Activated CD4-positive, CD25-positive, alpha-beta regulatory T cell (primary cell): ENCODE data around the gene HAUS2.
A peak's percentile ranks its signal among the peaks of the same experiment; 100 is the strongest.
"Not testable (repeated sequence)": the region's sequence is repeated elsewhere in the genome, so short reads cannot be mapped to it uniquely, and the experiment has no call there.

Experiments
- DNase-seq, 4 experiments: peaks; one replicate each; lab custom pipeline; 2025; lab: John Stamatoyannopoulos, UW

Gene HAUS2

DNA sequence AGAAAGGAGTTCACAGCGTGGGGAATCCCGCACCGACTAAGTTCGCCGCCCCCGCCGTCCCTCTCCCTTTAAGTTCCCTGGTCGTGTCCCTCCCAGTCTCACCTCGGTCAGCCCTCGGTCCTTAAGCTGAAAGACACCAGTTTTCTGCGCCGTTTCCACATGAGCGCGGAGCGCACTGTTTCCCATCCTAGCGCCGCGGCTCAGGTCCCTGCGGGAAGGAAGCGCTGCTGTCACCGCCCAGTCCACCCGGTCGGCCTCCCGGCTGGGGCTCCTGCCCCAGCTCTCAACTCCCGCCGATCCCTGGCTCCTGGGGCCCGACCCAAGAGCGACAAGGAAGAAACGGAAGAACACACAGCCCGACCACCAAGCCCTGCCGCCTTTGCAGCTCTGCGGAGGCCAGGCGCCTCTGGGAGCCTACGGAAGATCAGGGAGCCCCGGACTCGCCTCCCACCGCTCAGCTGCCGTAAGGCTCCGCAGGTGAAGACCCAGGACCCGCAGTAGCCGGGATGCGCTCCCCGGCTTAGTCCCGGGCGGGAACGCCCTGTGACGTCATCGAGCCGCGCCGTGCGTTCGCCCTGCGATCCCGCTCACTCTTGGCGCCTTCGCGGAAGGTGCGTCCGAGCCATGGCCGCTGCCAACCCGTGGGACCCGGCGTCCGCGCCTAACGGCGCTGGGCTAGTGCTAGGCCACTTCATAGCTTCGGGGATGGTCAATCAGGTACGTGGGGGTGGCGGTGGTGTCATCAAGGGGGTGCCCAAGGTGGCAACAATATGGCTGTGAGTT is at the start of gene HAUS2, which contains the start of gene LRRC57:
TSS of gene HAUS2 (plus strand) at position 590 of the 783 bp plus-strand sequence. CDS start at position 625, 35 bp downstream.
TSS of gene LRRC57 (minus strand) at position 545 of the 783 bp plus-strand sequence. CDS start at position 186, 359 bp downstream.
- DNase-seq: peak; percentile 70 to 76 (median 74)

DNA sequence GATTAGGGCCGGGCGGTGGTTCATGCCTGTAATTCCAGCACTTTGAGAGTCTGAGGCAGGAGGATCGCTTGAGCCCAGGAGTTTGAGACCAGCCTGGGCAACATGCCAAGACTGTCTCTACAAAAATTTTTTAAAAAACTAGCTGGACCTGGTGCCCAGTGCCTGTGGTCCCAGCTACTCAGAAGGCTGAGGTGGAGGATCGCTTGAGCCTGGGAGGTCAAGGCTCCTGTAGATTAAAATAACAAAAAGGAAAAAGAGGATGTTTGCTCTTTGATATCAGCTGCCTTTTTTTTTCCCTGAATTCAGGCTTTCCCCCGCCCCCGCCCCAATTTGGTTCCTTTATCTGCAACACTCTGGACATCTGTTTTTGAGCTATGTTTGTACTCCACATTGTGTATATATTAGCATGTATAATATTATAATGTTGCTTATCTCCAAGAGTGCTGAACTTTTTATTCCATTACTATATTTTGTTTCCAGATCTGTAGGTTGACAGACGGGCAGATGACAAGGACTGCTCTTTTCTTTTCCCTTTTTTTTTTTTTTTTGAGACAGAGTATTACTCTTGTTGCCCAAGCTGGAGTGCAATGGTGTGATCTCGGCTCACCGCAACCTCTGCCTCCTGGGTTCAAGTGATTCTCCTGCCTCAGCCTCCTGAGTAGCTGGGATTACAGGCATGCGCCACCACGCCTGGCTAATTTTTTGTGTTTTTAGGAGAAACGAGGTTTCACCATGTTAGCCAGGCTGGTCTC is 48.6 kb upstream of the HAUS2 start:
- DNase-seq: no peak

DNA sequence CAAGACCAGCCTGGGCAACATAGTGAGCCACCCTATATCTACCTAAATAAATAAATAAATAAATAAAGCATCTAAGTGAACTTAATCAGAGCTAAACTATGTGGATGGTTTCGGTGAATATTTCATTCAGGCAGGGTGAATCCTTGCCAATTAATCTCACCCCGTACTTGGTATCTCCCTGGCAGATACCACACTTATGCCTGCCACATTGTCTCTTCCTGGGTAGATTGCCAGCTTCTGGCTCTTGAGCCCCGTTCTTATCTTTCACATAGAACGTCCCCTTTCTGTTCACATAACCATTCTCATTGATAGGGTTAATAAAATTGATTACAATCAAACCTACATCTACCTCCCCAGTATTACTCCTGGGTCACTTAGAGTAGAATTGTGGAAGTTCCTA is 46.2 kb upstream of the HAUS2 start:
- no peak for DNase-seq

DNA sequence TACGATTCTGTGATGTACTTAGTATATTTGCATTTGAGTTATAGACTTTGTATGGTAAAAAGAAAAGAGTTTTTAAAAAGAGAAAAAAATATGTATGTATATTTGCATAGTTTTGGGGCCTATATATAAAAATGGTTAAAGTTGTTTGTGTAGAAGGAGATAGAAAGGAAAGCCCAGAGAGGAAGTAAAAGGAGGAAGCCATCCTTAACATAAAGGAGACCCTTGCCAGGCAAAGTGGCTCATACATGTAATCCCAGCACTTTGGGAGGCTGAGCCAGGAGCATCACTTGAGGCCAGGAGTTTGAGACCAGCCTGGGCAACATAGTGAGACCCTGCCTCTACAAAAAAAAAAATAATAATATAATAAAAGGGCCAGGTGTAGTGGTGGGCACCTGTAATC is 44.8 kb upstream of the HAUS2 start:
- no peak for DNase-seq

DNA sequence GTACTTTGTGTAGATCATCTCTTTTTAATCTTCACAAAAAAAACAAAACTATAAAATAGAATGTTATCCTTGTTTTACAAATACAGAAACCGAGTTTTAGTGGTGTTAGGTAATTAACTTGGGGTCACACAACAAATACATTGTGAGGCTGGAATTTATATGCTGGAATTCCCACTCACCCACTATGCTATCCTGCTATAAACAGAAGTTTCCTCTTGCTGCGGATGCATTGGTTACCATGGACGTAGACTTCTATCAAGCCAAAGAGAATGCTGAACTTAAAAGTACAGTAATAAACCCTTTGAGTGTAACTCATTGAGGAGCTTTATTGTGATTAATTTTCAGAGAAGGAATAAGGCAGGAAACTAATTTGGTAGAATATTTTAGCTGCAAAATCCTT is 44.0 kb upstream of the HAUS2 start:
- no peak for DNase-seq

DNA sequence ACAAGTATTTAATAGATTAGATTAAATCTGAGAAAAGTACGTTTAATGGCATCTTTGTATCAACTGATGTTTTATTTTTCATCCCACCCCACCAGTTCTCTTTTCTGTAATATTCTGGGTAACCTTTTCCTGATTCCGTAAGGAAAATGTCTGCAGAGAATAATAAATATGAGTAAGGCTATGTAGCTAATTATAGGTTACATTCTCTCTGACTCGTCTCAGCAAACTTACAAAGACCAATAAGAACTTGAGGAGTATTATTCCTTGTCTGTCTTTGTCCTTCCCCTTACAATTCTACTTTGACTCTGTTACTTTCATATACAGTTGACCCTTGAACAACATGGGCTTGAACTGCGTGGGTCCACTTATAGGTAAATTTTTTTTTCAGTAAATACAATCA is 41.1 kb upstream of the HAUS2 start:
- no peak for DNase-seq

DNA sequence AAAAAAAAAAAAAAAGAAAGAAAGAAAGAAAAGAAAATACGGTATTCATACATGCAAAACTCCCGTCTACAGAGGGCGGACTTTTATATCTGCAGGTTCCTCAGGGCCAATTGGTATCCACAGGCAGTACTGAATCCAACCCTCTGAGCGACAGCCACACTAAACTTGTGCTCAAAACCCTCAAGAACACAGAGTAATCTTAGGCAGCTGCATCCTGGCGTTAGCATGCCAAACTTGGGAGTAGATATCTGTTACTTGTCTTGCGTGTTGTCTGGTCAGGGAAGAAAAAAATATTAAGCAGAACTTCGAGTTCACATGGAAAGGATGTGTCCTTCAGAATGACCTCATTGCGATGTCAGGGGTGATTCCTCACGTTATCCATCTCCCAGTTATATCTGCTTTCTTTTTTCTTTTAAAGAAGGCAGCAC is 40.4 kb upstream of the HAUS2 start:
- DNase-seq: no peak

DNA sequence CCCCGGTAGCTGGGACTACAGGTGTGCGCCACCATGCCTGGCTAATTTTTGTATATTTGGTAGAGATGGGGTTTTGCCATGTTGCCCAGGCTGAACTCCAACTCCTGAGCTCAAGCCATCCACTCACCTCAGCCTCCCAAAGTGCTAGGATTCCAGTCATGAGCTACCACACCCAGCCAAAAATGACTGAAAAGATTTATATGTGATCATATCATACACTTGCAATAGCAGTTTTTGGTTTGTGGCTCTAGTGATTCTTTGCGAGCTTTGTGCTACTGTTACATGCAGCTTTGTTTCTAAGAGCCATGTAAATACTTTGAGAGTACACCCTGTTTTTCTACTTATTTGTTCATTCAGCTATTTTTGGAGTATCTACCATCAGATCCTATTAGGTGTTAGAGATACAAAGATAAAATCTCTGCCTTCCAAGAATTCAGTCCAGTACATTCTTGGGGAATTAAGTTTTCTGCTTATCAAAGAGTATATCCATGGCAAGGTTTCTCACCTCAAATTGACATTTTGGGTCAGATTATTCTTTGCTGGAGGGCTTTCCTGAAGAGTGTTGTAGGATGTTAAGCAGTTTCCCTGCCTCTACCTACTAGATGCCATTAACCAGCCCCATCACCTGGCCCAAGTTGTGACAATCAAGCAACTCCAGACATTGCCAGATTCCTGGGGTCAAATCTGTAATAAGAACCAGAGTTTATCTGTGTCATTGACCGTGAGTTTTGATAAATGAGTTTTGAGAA is 38.2 kb upstream of the HAUS2 start:
- no peak for DNase-seq

DNA sequence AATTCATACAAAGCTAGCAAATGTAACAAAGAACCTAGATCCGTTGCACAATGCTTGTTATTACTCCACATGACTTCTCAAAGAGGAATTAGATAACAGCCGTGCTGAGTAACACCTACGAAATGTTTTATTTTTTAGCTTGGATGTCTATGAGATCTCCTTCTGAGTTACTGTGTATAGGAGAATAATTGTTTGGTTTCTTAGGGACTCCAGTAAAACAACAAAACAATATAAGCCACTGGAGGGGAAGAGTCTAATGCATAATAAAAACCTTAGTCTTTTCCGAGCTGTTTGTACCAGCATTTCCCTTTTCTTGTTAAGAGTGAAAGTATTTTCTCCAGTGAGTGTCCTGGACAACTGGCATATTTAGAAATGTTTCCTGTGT is 37.6 kb upstream of the HAUS2 start:
- no peak for DNase-seq

DNA sequence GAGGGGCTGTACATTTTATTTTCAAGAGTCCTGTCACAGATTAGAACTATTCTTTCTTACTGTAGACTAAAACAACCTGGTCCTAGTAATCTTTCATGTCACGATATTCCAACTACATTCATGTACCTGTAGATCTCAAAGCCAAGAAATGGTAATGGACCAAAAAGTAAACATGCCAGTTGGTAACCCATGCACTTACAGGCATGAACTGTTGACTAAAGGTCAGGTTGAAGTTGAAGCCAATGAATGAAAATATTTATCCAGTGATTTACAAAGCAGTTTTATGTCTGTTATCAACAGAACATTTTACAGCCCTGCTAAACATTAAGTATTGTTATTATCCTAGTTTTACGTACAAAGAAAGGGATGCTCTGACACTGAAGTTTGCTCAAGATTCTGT is 25.3 kb upstream of the HAUS2 start:
- no peak for DNase-seq

DNA sequence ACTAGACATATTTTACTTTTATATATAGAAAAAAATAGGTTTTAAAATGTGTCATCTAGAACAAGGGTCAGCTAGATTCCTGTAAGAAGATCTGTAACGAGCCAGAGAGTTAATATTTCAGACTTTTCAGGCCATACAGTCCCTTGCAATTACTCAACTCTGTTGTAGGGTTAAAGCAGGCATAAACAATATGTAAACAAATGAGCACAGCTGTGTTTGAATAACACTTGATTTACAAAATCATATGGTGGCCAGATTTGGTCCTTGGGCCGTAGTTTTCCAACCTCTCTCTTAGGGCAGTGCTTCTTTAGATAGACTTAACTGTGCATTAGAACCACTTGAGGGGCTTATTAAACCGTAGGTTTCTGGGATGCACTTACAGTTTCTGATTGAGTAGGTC is 19.7 kb upstream of the HAUS2 start:
- DNase-seq: no peak

DNA sequence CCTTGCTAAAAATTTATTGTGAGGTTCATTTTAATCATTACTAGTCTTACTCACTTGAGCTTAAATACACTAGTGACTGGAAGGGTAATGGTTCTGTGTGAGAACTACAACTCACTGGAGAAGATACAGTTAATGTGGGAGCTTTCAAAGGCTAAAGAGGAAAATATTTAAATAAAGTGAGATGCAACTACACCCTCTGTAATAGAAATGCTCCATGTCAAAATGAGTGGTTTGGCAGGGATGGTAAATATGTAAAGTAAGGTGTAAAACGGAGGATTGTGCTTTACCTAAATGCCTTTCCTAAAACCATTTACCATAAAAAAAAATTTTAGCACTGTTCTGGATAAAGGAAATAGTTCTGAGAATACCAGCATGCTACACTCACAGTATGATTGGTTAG is 15.4 kb upstream of the HAUS2 start:
- no peak for DNase-seq

DNA sequence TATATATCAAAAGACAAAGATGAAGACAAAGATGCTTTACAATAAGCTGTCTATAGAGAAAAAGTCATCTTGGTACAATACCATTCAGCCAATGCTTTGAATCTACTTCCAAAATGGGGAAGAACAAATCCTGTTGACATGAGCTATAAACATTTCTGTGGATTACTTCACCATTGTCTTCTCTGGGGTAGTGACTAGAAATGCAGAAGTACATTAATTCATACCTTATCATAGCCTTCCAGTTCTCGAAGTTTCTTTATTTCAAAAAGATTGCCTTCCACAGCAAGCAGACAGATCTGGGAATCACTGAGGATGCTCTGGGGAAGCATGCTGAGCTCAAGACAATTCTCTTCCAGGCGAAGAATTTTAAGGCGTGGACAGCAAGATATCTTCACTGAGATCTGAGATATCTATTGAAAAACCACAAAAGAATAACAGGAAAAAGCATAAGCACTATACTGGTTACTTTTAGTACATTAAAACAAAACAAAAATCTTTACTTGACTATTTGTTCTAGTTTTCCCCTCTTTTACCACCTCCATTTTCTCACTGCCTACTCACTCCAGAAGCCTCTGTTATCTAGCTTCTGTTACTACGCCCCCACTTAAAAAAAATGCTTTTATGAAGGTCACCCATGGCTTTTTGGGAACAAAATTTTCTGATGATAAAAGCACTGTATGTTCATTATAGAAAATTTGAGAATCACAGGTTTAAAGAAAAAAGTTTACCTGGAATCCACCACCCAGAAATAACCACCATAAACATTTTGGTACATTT is 3.6 kb upstream of the HAUS2 start:
- DNase-seq: no peak

DNA sequence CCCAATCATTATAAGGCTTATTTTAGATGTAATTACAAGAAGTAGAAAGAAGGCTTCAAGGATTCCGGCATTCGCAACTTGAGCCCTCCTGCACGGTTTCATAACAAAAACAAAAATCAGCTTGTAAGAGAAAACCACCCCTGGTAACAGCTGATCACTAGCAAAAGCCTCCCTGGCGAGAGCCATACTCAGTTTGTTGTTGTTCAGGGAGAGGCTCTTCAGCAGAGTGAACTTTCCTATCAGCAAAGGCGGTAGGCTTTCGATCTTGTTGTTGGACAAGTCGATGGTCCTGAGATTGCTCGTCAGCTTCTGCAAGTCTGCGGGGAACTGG is 755 bp upstream of the HAUS2 start:
- no peak for DNase-seq

DNA sequence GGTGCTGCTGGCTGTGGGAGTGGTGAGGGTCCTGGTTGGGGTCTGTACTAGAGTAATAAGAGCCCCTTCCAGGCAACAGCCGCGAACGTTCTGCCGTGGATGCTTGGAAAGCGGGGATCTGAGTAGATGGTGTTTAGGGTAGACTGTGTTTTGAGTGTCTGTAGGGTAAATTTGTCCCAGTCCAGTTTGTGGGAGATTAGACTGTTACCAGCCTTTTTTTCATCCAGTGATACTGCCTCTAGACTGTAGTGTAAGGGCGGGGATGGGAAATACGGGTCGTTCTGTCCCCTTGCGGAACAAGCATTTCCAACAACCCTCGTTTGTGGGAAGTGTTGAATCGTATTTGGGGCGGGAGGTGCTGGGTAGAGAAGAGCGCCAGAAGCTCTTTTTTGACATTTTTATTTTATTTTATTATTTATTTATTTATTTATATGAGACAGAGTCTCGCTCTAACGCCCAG is 424 bp downstream of the HAUS2 start:
- no peak for DNase-seq

DNA sequence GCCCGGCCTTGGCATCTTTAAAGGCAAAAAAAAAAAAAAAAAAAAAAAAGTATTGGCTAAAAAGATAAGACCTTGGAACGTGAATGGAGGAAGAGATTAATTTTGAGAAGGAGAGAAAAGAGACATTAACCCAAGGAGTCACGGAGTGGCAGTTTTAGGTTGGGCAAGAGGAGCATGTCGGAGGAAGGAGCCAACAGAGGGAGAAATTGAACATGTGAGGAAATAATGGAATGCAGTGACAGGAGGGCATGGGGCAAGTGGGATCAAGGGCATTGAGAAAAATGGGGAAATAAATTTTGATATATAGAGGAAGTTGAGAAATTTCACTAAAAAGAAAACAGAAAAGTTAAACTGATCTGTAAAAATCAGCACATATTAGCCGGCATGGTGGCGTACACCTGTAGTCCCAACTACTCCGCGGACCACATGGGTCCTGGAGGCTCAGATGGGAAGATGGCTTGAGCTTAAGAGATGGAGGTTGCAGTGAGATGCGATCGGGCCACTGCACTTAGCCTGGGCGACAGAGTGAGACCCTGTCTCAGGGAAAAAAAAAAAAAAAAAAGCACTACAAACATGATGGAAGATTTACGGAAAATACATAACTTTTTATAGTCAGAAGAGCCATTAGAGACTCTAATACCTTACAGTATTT is 1.2 kb downstream of the HAUS2 start:
- DNase-seq: no peak

DNA sequence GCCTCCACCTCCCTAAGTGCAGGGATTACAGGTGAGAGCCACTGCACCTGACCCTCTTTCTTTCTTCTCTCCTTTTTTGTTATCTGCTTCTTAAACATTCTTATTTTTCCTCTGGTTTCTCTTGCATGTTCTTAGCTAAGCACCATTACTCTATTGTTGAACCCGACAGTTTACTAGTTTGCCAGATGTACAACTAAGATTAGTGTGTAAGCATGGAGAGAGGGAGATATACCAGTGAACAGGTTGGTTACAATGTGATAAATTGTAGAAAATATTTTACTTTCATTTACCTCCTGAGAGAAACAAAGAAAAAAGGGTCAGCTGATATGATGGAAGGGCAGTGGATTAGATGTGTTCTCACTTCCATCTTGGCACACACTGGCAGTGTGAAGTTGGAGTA is 4.9 kb downstream of the HAUS2 start:
- no peak for DNase-seq

DNA sequence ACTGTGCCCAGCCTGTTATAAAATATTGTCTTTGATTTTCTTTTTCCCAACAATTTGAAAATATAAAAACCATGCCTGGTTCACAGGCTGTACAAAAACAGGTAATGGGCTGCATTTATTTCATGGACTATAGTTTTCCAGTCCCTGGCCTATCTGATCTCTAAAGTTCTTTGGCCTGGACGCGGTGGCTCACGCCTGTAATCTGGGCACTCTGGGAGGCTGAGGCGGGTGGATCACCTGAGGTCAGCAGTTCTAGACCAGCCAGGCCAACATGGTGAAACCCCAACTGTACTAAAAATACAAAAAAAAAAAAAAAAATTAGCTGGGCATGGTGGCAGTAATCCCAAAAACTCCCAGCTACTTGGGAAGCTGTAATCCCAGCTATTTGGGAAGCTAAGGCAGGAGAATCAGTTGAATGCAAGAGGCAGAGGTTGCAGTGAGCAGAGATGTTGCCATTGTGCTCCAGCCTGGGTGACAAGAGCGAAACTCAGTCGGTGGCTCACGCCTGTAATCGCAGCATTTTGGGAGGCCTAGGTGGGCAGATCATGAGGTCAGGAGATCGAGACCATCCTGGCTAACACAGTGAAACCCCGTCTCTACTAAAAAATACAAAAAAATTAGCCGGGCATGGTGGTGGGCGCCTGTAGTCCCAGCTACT is 8.0 kb downstream of the HAUS2 start:
- not testable (repeated sequence) for DNase-seq

DNA sequence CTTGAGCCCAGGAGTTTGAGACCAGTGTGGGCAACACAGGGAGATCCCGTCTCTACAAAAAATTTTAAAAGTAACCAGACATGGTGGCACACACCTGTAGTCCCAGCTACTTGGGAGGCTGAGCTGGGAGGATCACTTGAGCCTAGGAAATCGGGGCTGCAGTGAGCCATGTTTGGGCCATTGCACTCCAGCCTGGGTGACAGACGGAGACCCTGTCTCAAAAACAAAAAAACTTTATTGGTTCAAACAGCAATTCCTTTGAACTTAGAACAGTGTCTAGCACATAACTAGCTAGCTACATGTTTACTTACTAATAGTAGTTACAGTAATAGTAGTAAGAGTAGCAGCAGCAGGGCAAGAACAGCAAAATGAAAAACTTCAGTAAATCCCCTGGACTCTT is 10.1 kb downstream of the HAUS2 start:
- no peak for DNase-seq

DNA sequence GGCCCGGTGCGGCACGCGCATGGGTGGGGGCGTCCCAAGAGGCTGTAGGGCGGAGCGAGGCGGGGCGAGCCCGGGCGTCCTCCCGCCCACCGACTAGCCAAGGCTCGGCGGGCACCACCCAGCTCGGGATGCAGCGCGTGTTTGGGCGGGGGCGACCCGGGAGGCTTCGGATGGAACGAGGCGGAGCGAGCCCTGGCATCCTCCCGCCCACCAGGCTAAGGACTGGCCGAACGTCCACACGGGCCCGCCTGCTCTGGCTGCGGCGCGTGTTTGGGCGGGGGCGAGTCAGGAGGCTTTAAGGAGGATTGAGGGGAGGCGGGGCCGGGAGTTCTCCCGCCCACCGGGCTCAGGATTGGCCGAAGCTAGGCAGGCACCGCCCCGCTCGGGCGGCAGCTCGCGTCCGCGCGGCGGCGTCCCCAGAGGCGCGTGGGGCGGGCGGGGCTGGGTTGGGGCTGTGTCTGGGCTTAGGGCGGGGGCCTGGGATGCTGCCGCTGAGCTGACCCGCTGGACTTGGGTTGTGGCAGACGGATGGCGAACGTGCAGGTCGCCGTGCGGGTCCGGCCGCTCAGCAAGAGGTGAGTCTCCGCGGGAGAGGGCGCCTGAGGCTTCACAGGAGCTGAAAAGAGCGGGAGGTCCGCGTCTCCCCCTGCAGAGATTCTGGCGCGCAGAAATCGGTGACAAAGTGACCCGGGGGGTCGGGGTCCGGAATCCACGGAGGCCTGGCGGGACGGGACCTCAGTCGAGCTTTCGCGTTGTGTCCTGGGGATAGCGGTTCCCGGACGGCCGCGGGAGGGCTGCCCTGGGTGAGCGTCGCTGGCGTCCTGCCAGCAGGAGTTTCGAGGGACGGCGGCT is 26.8 kb downstream of the HAUS2 start, which contains the start of gene STARD9:
TSS of gene STARD9 (plus strand) at position 419 of the 852 bp plus-strand sequence. CDS start at position 529, 110 bp downstream.
- DNase-seq: peak; percentile 89 to 99 (median 90)
